AG20443 (cell line): Measurements from ENCODE around the gene MCF2.
"Not testable (repeated sequence)": the region's sequence is repeated elsewhere in the genome, so short reads cannot be mapped to it uniquely, and the experiment has no call there.

Experiments
- DNase-seq: peaks from one replicate; pipeline ENCODE4 v3.0.0; 2012; ENCODE audit warnings: low spot score, mixed read lengths

The MCF2 gene, protein sequence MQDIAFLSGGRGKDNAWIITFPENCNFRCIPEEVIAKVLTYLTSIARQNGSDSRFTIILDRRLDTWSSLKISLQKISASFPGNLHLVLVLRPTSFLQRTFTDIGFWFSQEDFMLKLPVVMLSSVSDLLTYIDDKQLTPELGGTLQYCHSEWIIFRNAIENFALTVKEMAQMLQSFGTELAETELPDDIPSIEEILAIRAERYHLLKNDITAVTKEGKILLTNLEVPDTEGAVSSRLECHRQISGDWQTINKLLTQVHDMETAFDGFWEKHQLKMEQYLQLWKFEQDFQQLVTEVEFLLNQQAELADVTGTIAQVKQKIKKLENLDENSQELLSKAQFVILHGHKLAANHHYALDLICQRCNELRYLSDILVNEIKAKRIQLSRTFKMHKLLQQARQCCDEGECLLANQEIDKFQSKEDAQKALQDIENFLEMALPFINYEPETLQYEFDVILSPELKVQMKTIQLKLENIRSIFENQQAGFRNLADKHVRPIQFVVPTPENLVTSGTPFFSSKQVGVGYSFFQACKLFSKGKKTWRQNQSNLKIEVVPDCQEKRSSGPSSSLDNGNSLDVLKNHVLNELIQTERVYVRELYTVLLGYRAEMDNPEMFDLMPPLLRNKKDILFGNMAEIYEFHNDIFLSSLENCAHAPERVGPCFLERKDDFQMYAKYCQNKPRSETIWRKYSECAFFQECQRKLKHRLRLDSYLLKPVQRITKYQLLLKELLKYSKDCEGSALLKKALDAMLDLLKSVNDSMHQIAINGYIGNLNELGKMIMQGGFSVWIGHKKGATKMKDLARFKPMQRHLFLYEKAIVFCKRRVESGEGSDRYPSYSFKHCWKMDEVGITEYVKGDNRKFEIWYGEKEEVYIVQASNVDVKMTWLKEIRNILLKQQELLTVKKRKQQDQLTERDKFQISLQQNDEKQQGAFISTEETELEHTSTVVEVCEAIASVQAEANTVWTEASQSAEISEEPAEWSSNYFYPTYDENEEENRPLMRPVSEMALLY

DNA sequence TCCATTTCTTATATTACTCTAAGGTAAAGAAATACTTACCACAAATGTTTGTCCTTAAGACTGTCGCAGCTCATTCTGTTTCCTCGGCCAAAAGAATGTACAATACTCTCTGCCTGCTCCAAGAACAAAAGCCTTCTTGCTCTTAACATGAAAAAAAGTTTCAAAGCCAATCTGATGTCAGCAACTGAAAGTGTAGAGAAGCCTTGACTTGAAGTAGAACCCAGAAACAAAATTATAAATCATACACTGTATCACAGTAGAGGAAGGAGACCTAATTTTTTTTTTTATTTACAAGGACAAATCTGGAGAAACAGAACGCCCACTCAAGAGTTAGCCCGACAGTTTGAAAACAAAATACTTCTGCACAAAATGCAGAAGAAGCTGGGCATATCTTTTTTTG lies at the start of gene MCF2:
TSS of gene MCF2 (minus strand) at position 101 of the 400 bp plus-strand sequence. CDS start 56,423 bp downstream, outside the sequence.
- no peak for DNase-seq

DNA sequence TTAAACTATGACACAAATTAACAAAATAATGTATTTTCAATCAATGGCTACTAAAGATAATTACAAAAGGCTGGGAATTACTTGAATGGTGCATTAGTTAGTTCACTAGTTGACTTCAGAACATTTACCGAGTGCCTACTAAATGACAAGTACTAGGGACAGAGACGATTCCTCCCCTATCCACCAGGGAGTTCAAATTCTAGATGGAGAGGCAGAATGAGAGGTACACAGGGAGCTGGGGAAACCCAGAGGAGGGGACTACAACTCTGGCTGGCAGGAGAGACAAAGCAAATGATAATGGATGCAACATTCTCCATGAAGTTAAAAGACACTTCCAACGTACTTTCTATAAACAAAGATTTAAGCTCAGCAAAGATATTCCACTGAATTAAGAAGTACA lies 43.1 kb upstream of the MCF2 start:
- DNase-seq, result no peak

DNA sequence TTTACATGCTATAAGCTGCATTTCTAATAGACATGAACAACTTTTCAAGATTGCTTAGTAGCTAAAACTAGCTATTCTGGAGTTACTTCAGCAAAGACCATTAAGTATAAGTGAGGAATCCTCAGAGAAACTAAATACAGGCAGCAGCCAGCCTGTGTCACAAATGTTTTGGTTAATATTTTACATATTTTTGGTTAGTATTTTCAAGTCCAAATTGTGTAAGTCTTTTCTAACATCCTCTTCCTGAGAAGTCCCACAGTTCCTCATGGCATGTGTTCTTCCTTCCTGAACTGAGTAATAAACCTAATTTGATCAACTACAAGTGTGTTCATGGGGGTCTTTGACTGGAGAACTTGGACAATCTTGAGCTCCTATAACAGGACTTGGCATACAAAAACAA lies 42.4 kb upstream of the MCF2 start:
- DNase-seq, result peak; percentile 9

DNA sequence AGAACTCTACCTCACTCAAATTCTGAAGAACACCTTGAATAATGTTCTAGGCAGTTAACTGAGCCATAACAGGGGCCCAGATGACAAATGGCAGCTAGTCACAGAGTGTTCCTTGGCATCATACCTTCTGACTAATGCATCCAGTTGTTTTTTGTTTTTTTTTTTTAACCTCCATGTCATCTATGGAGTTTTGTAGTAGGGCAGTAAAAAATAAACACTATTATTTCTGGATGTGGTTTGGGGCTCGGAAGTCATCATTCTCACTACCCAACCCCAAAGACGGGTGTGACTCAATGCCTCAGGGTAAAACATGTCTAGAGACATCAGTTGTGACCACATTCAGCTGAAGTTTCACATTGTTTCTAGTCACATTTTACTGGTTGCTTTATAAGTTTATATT lies 31.2 kb upstream of the MCF2 start:
- peak; percentile 22 for DNase-seq

DNA sequence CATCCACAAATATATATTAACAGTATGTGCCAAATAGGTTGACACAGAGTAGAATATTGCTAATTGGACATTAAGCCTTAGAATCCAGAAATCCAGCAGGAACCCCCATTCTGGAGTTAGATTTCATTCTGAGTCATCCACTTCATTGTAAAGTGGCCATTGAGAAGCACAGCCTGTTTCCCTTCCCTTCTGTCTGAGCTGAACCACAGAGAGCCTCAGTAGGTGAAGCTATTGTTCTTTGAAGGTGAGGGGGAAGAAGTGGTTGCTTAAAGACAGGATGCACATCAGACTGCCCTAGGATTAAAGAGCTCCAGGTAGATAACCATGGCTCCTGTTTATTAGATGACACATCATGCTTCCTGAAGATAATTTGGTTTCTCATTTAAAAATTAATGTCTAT lies 30.6 kb upstream of the MCF2 start:
- no peak for DNase-seq

DNA sequence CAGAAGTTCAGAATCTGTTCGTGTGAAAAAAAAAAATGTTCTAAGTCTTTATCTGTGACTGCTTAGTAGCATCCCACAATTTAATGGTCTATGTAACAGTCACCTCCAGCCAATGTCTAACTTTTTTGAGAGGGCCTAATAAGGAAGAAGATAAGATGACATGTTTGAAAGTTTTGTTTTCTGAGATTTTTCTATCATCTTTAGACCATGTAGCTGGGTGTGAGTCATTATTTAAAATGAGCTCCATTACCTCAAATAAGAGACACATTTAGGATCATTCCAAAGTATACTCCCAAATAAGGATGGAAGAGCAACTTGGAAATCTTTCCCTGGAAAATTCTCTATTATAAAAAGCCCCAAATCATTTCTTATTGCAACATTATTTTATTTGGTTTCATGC lies 28.2 kb upstream of the MCF2 start:
- no peak for DNase-seq

DNA sequence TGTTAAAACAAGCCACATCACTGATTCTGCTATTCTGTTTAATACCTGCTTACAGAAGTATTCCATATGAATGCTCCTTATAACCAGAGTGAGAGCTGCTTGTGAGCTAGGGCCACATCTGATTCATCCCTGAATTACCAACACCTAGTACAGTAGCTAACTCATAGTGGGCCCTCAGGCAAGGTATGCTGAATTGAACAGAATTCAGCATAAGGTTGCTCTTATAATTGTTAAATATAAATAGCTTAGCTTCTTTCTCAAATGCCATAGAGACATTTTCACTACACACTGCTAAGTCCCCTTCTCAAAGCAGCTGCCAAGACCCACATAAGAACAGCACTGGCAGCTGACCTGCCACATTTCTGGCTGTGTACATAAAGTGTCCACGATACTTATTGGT lies 27.0 kb upstream of the MCF2 start:
- no peak for DNase-seq

DNA sequence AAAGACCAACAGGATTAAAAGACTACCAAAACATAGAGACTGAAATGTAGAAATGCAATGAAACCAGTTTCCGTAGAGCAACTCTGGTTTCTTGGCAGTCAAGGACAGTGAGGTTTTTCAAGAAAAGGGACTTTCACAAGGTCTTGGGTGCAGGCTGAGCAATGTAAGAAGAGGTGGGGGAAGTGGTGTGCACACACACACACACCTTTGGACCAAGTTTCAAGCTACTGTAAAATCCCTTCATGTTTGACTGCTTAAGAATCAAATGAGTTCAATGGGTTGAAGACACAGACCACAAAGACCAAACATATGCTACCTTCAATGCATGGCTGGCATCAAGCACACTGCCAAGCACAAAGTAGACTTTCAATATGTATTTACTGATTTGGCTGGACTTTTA lies 17.8 kb upstream of the MCF2 start:
- no peak for DNase-seq

DNA sequence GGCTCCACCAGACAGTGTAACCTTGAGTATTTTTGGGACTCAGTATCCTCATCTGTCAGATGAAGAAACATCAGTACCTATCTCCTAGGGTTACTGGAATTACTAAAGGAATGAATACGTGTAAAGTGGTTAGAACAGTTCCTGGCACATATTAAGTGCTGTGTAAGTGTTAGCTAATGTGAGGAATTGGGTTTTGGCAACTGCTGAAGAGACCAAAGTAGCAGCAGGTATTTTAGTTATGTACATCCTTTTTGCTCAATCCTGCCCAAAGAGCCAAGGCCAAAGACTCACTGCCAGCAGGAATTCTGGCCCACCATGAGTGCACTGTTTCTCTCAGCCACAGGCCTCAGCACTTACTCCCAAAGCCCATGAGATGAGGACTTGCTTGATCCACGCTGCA lies 16.7 kb upstream of the MCF2 start:
- DNase-seq, result no peak

DNA sequence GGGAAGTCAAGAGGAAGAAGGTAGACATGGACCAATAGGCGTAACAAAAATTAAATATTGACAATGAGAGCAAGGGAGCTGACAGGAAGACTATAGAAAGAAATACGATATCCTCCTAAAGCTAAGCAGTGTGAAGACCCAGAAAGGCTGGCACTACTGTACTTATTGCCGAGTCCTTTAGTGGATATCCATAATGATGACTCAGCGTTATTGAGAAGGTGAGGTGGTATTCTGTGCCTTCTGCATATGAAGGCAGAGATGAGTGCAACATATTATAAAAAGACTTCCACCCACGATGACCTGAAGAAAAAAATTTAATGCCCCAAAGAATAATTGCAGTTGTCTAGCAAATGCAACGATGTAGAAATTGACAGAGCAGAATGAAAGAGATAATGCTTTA lies 13.0 kb upstream of the MCF2 start:
- no peak for DNase-seq

DNA sequence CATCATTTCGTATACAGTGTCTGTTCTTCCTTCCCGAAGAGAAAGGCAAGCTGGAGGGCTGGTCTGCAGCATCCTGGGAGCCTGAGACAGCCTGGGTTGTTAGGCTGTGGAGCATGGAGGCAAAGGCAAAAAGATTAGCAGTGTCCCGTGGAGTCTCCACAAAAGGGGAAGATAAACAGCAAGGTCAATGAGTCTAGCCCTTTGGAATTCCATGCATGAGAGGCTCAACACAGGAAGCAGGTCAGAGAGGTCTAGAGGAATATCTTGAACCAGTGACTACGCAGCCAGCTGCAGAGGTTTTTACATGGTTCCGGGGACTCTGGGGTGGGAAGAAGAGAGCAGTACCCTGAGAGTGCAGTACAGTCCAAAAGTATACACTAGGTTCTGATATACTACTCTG lies 12.2 kb upstream of the MCF2 start:
- peak; percentile 37 for DNase-seq

DNA sequence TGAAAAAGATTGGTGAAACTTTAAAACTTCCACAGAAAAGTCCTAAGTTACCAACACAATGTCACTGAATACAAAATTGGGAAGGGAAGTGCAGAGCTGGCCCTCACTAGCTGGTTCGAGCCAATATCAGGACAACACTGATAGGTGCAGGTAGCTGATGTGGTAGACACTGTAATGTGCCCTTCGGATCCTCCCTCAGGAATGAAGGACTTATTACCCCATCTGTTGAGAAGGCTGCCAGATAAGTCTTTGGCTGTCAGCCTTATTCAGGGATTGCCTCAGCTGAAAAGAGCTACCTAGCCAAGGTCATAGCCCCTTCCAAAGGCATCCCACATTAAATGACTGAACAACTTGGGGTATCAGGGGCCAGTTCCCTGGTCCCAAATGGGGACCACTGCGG lies 5.3 kb downstream of the MCF2 start:
- no peak for DNase-seq

DNA sequence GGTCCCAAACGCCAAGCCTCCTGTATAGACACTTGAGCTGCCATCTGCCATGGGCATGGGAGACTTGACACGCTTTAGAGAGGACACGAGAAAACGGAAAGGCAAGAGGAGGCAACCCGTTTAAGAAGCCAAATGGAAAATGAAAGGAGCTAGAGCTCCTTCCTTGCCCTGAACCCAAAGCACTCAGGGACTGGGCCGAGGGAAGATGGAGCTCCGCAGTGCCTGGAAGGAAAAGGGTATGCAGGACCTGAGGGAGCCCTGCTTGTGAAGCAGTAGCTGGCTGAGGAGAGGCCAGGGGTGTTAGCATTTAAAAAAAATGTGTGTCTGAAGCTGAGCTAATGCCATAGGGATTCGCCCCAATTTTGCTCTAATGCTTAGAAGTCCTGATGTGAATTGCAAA lies 15.1 kb downstream of the MCF2 start:
- DNase-seq, result no peak

DNA sequence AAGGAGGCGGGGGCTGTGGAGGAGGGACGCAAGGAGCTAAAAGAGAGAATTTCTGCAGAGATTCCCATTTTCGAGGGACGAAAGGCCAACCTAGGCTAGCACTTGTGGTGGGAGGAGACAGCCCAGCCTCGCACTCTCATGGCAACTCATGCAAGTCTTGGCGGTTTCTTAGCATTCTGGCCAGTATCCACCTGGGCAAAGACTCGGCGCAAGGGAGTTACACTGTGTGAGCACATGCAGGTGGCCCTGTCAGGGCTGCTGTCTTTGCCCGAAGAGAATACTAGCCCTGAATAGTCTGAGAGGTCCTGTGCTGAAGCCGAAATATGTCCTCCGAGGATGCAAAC lies 15.5 kb downstream of the MCF2 start:
- no peak for DNase-seq

DNA sequence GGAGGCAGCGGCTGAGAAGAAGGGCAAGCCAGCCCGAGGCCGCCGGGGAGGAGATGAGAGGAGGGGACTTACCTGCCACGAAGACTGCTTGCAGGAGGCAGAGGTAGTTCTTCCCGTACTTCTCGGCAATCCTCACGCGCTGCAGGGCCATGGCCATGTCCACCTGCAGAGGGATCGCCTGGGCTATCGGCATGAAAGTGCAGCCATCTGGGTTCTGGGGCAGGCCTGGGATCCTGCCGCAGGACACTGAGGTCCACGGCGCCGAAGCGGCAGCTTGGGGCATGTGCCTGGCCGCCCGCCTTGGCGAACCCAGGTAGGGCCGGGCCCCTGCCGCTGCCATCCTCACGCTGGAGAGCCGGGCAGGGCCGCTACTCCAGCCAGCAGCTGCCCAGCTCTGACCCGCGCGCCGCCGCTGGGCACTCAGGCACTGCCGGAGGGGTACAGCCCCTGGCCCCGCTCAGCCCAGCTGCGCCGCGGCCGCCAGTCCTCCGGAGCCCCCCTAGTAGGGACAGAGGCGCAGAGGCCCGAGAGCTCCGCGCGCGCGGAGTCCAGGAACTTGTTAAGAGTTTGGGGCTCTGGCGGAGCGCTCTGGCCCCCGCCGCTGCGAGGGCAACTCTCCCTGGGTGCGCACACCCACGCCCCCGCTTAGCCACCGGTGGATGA lies 16.0 kb downstream of the MCF2 start:
- peak; percentile 8 for DNase-seq

DNA sequence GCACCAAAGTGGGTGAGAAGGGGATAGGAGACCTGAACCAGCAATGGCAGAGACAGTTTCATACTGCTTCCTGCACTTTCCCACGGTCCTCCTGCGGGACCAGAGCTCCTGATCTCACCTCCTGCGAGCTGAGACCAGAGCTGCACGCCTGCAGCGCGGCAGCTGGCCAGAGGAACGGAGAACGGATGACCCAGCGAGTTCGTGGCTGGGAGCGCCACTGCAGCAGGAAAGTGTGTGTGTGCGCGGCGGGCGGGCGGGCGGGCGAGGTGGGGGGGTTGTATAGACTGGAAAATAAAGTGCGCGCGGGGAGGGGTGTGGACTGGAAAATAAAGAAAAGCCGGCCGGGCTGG lies 16.5 kb downstream of the MCF2 start:
- DNase-seq, result peak; percentile 22

DNA sequence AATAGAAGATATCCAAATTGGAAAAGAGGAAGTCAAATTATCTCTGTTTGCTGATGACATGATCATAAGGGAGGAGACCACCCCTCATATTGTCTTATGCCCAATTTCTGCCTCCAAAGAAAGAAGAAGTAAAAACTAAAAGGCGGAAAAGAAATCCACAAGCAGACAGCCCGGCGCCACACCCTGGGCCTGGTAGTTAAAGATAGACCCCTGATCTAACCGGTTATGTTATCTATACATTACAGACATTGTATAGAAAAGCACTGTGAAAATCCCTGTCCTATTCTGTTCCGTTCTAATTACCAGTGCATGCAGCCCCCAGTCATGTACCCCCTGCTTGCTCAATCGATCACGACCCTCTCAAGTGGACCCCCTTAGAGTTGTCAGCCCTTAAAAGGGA lies 22.8 kb downstream of the MCF2 start:
- not testable (repeated sequence) for DNase-seq

DNA sequence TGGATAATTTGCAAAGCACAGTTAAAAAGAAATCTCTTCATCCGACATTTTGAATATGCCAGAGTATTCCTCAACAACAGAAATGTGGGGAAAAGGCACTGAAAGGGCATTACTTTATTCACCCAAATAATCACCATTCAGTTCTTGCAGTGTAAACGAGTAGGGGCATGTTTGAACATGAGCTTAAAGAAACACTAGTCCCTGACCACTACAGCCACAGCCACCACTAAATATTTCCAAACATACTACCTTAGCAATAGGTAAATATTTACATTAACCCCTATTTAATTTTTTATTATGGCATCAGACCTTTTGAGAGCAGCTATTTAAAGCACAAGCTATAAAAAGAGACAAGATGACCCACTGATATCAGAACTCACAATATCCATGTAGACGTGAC lies 27.6 kb downstream of the MCF2 start:
- no peak for DNase-seq

DNA sequence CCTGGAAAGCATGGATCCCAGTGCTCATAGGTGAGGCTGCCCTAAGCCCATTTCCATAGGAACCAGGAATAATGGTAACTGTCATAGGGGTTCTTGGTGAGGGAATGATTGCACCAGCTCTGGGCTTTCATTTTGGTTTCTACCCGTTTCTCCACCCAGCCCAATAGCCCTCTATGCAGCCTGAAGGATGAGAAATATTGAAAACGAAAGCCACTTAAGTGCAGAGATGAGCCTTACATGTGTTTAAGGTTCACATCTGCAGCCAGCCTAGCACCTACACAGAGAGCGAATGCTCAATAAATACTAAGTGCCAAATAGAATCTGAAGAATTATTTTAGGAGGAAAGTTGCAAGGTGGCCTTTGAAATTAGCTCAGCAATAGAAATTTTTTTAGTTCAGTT lies 60.4 kb downstream of the MCF2 start:
- DNase-seq, result no peak

DNA sequence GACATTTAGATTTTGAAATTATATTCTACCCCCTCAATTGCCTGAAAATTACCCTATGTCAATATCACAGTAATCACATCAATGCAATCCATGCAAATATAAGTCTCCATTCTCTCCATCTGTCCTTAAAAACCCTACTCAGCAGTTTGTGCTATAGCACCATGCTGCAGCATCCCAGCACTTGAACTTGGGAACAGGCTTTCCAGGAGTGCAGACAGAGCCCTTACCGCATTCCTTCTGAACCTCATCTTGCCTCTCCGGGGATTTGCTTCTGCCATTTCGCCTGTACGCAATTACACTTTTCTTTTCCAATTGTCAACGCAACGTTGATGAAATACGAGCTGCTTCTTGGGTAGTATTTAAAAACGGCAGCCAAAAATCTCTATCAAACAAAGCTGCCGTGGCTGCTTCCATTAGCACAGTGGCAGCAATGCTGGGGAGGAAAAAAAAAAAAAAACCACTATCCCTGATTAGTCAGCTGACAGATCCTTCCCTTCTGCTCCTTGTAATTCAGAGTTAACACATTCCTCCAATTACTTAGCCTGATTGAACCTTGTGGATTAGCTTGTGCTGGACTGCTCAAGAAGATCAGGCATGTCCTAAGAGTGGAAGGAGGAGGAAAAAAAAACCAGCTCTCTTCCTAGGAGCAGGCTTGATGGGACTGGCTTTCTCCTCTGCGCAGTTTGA lies 65.6 kb downstream of the MCF2 start:
- DNase-seq, result peak; percentile 4

DNA sequence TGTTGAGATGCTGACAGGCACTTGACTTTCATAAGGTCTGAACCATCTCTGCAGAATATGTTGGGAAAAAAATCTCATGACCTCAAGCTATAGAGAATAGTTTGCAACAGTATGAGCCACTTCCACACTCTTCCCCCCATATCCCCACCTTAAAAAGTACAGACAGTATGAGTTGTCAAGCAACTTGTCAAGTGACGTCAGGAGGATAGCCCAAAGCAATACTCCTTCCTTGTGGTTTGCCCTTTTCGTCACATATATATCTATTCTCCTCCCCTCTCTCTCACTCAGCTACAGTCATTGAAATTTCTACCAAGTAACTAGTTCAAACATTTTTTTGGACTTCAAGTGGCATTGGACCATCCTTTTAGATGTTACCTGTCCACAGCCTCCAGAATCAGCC lies 67.7 kb downstream of the MCF2 start:
- no peak for DNase-seq

DNA sequence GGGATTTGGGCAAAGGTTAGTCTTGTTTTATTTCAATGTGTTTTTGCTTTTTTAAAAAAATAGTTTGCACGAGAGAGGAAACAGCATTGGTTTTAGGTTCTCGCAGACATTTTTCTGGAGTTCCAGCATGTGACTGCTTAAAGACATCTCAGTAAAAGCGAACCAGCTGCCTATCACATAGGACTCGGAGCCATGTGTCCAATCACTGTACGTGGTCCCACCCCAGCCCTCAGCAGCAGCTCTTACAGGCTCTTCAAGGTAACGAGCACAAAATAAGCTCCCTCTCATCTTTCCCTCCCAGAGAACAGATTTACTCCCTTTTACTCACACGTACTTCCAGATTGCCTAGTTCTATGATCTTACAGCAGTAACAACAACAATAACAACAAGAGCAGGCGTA lies 68.7 kb downstream of the MCF2 start:
- no peak for DNase-seq
